ENCODE data around the gene DNA2. TPM values are rescaled to one million over a fixed set of nuclear protein-coding genes. Genes with fewer than 3 reads are reported as not detected.
A peak's percentile ranks its signal among the peaks of the same experiment; 100 is the strongest.

Gene DNA2
- polyA plus RNA-seq, 3 donors from 2014 or later = 0.21 to 0.94 TPM; not detected in 1

- peaks cover 9 to 17% of the 10 kb centered on the region in 2 donors for H3K4me1 Mint-ChIP-seq
- peaks cover 4 to 15% (median 9%) of the 10 kb centered on the region in 3 donors for H3K36me3 Mint-ChIP-seq
- no peak overlapping the region for H3K4me3 Mint-ChIP-seq
- no peaks in the 10 kb centered on the region for H3K9me3 Mint-ChIP-seq
- no peak for DNase-seq
- no peak overlapping the region for H3K27ac Mint-ChIP-seq
- peaks cover 0 to 3% (median 2%) of the 10 kb centered on the region in 3 donors for H3K27me3 Mint-ChIP-seq (ENCODE audit: low read depth in 3 of 3)
Measured at GRCh38 chr10:68424454-68425014, 47.2 kb downstream of the DNA2 start.

- DNase-seq = peak; percentile 34 to 49 (median 47)
- H3K4me1 Mint-ChIP-seq = peaks cover 9 to 17% of the 10 kb centered on the region in 2 donors
- H3K27me3 Mint-ChIP-seq (ENCODE audit: low read depth in 3 of 3) = peaks cover 0 to 3% (median 2%) of the 10 kb centered on the region in 3 donors
- H3K27ac Mint-ChIP-seq = peak overlapping the region in 5 of 6 donors; percentile 55 to 79 (median 72)
- no peaks in the 10 kb centered on the region for H3K9me3 Mint-ChIP-seq
- peaks cover 4 to 18% (median 9%) of the 10 kb centered on the region in 3 donors for H3K36me3 Mint-ChIP-seq
- peak overlapping the region in 2 of 5 donors; percentile 61 to 65 for H3K4me3 Mint-ChIP-seq
Measured at GRCh38 chr10:68423522-68423921, 48.3 kb downstream of the DNA2 start.

- no peak for DNase-seq
- no peaks in the 10 kb centered on the region for H3K9me3 Mint-ChIP-seq
- H3K27ac Mint-ChIP-seq = no peak overlapping the region
Measured at GRCh38 chr10:68419376-68419775, 52.4 kb downstream of the DNA2 start.

GRCh38 chr10:68408898-68409518, 62.8 kb downstream of the DNA2 start:
- no peaks in the 10 kb centered on the region for H3K9me3 Mint-ChIP-seq
- H3K4me3 Mint-ChIP-seq = peak overlapping the region in 2 of 5 donors; percentile 3 to 38
- H3K36me3 Mint-ChIP-seq = no peaks in the 10 kb centered on the region
- H3K27me3 Mint-ChIP-seq (ENCODE audit: low read depth in 3 of 3) = peaks cover 0 to 12% (median 0%) of the 10 kb centered on the region in 3 donors
- H3K27ac Mint-ChIP-seq = no peak overlapping the region
- DNase-seq = no peak
- H3K4me1 Mint-ChIP-seq = peaks cover 16 to 19% of the 10 kb centered on the region in 2 donors

More at GRCh38 chr10:68419376-68419775, 52.4 kb downstream of the DNA2 start:
- Mint-ChIP-seq H3K4me3 (no peak overlapping the region), H3K4me1 (peaks cover 9 to 17% of the 10 kb centered on the region in 2 donors), H3K36me3 (peaks cover 9 to 27% (median 14%) of the 10 kb centered on the region in 3 donors), H3K27me3 (ENCODE audit: low read depth in 3 of 3) (peaks cover 0 to 3% (median 2%) of the 10 kb centered on the region in 3 donors)

GRCh38 chr10:68406815-68407548, 64.8 kb downstream of the DNA2 start, which contains the start of gene RUFY2:
Gene RUFY2, minus strand, starts transcription at chr10:68407277. Its CDS starts 88 bp downstream, at chr10:68407189.
- DNase-seq = peak; percentile 77 to 82 (median 81)
- Mint-ChIP-seq H3K27ac (peak within 1 kb of the TSS; percentile 62 to 82 (median 80)), H3K36me3 (no peaks in the 10 kb centered on the region), H3K27me3 (ENCODE audit: low read depth in 3 of 3) (peaks cover 0 to 12% (median 0%) of the 10 kb centered on the region in 3 donors), H3K4me3 (peak within 1 kb of the TSS; percentile 87 to 92 (median 89)), H3K4me1 (peaks cover 16 to 19% of the 10 kb centered on the region in 2 donors), H3K9me3 (no peaks in the 10 kb centered on the region)

- Mint-ChIP-seq H3K27me3 (ENCODE audit: low read depth in 3 of 3) (peaks cover 0 to 12% (median 0%) of the 10 kb centered on the region in 3 donors), H3K9me3 (no peaks in the 10 kb centered on the region), H3K27ac (peak overlapping the region; percentile 62 to 82 (median 80)), H3K4me1 (peaks cover 16 to 19% of the 10 kb centered on the region in 2 donors), H3K4me3 (peak overlapping the region; percentile 87 to 92 (median 89)), H3K36me3 (peaks cover 0 to 6% (median 0%) of the 10 kb centered on the region in 3 donors)
- DNase-seq = no peak
Measured at GRCh38 chr10:68406111-68406814, 65.5 kb downstream of the DNA2 start.

GRCh38 chr10:68403701-68404100, 68.1 kb downstream of the DNA2 start:
- H3K4me3 Mint-ChIP-seq = no peak overlapping the region
- peaks cover 16 to 19% of the 10 kb centered on the region in 2 donors for H3K4me1 Mint-ChIP-seq
- peaks cover 0 to 12% (median 0%) of the 10 kb centered on the region in 3 donors for H3K27me3 Mint-ChIP-seq (ENCODE audit: low read depth in 3 of 3)
- H3K9me3 Mint-ChIP-seq = no peaks in the 10 kb centered on the region
- no peak overlapping the region for H3K27ac Mint-ChIP-seq
- no peak for DNase-seq
- peaks cover 0 to 14% (median 0%) of the 10 kb centered on the region in 3 donors for H3K36me3 Mint-ChIP-seq

GRCh38 chr10:68402276-68402675, 69.5 kb downstream of the DNA2 start:
- Mint-ChIP-seq H3K4me3 (no peak overlapping the region), H3K9me3 (no peaks in the 10 kb centered on the region), H3K4me1 (peaks cover 16 to 19% of the 10 kb centered on the region in 2 donors), H3K27ac (no peak overlapping the region), H3K27me3 (ENCODE audit: low read depth in 3 of 3) (peaks cover 0 to 9% (median 0%) of the 10 kb centered on the region in 3 donors), H3K36me3 (peaks cover 0 to 14% (median 0%) of the 10 kb centered on the region in 3 donors)
- no peak for DNase-seq

GRCh38 chr10:68397005-68397404, 74.8 kb downstream of the DNA2 start:
- no peak overlapping the region for H3K4me3 Mint-ChIP-seq
- H3K27me3 Mint-ChIP-seq (ENCODE audit: low read depth in 3 of 3) = no peaks in the 10 kb centered on the region
- H3K9me3 Mint-ChIP-seq = no peaks in the 10 kb centered on the region
- no peak overlapping the region for H3K27ac Mint-ChIP-seq
- H3K36me3 Mint-ChIP-seq = peaks cover 9 to 17% (median 16%) of the 10 kb centered on the region in 3 donors
- no peak for DNase-seq
- no peaks in the 10 kb centered on the region for H3K4me1 Mint-ChIP-seq

- Mint-ChIP-seq H3K4me1 (no peaks in the 10 kb centered on the region), H3K36me3 (peaks cover 10 to 34% (median 23%) of the 10 kb centered on the region in 3 donors), H3K4me3 (no peak overlapping the region), H3K27me3 (ENCODE audit: low read depth in 3 of 3) (no peaks in the 10 kb centered on the region), H3K27ac (no peak overlapping the region), H3K9me3 (no peaks in the 10 kb centered on the region)
- DNase-seq = no peak
Measured at GRCh38 chr10:68385740-68386139, 86.0 kb downstream of the DNA2 start.

- Mint-ChIP-seq H3K4me1 (no peaks in the 10 kb centered on the region), H3K9me3 (peaks cover 0 to 10% (median 6%) of the 10 kb centered on the region in 6 donors), H3K27me3 (ENCODE audit: low read depth in 3 of 3) (no peaks in the 10 kb centered on the region), H3K4me3 (no peak overlapping the region), H3K36me3 (peaks cover 37 to 44% (median 40%) of the 10 kb centered on the region in 3 donors), H3K27ac (peak overlapping the region in 1 of 6 donors; percentile 32)
- DNase-seq = no peak
Measured at GRCh38 chr10:68371604-68372003, 100.2 kb downstream of the DNA2 start.

- no peak for DNase-seq
- Mint-ChIP-seq H3K36me3 (peaks cover 16 to 33% (median 21%) of the 10 kb centered on the region in 3 donors), H3K9me3 (peaks cover 0 to 10% (median 6%) of the 10 kb centered on the region in 6 donors), H3K4me3 (no peak overlapping the region), H3K27me3 (ENCODE audit: low read depth in 3 of 3) (no peaks in the 10 kb centered on the region), H3K4me1 (no peaks in the 10 kb centered on the region), H3K27ac (no peak overlapping the region)
Measured at GRCh38 chr10:68367121-68367520, 104.7 kb downstream of the DNA2 start.

GRCh38 chr10:68366600-68366999, 105.2 kb downstream of the DNA2 start:
- no peak for DNase-seq
- Mint-ChIP-seq H3K27me3 (ENCODE audit: low read depth in 3 of 3) (peaks cover 0 to 1% (median 0%) of the 10 kb centered on the region in 3 donors), H3K9me3 (peaks cover 0 to 9% (median 4%) of the 10 kb centered on the region in 6 donors), H3K4me3 (no peak overlapping the region), H3K27ac (no peak overlapping the region), H3K36me3 (peaks cover 17 to 29% (median 21%) of the 10 kb centered on the region in 3 donors), H3K4me1 (no peaks in the 10 kb centered on the region)
